ENCODE data around the gene PNMA5.

PNMA5 gene

DNA sequence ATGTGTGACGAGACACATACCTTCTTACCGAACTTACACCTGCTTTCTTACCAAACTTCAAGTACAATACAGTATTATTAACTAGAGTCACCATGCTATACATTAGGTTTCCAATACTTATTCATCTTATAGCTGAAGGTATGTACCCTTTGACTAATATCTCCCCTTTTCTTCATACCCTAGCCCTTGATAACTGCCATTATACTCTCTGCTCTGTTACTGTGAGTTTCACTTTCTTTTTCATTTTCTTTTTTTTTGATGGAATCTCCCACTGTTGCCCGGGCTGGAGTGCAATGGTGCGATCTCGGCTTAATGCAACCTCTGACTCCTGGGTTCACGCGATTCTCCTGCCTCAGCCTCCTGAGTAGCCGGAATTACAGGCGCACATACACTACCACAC lies 3.4 kb upstream of the PNMA5 start:
- H3K27me3 ChIP-seq (ENCODE audit: control insufficient read depth, low read length) = no peaks in the 10 kb centered on the region
- no peaks in the 10 kb centered on the region for H3K4me1 ChIP-seq (ENCODE audit: control insufficient read depth, low read length)
- H3K27ac ChIP-seq (ENCODE audit: low read depth, low read length) = no peak overlapping the region
- H3K9me3 ChIP-seq (ENCODE audit: control insufficient read depth, insufficient read depth, low read length) = no peaks in the 10 kb centered on the region
- no peaks in the 10 kb centered on the region for H3K79me2 ChIP-seq (ENCODE audit: control insufficient read depth, low read length)
- TF ChIP-seq, protein P1, sequence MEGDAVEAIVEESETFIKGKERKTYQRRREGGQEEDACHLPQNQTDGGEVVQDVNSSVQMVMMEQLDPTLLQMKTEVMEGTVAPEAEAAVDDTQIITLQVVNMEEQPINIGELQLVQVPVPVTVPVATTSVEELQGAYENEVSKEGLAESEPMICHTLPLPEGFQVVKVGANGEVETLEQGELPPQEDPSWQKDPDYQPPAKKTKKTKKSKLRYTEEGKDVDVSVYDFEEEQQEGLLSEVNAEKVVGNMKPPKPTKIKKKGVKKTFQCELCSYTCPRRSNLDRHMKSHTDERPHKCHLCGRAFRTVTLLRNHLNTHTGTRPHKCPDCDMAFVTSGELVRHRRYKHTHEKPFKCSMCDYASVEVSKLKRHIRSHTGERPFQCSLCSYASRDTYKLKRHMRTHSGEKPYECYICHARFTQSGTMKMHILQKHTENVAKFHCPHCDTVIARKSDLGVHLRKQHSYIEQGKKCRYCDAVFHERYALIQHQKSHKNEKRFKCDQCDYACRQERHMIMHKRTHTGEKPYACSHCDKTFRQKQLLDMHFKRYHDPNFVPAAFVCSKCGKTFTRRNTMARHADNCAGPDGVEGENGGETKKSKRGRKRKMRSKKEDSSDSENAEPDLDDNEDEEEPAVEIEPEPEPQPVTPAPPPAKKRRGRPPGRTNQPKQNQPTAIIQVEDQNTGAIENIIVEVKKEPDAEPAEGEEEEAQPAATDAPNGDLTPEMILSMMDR (IDR thresholded peaks at IDR 0.05; ENCODE audit: low read depth, low read length, poor library complexity, severe bottlenecking) = no peak
- no peak for TF ChIP-seq EZH2phosphoT487 (IDR thresholded peaks at IDR 0.05; ENCODE audit: borderline replicate concordance, low read length)
- no peak overlapping the region for H3K4me2 ChIP-seq (ENCODE audit: low read length)
- no peaks in the 10 kb centered on the region for H3K36me3 ChIP-seq (ENCODE audit: control insufficient read depth, low read length)
- H4K20me1 ChIP-seq (ENCODE audit: control insufficient read depth, insufficient read depth, low read depth, low read length) = no peaks in the 10 kb centered on the region
- no peak overlapping the region for H3K4me3 ChIP-seq (ENCODE audit: low read length)
- no peaks in the 10 kb centered on the region for H3F3A ChIP-seq (ENCODE audit: control insufficient read depth, insufficient read depth)
- H3K9me2 ChIP-seq (replicated peaks; ENCODE audit: control insufficient read depth, low read length) = no peaks in the 10 kb centered on the region

DNA sequence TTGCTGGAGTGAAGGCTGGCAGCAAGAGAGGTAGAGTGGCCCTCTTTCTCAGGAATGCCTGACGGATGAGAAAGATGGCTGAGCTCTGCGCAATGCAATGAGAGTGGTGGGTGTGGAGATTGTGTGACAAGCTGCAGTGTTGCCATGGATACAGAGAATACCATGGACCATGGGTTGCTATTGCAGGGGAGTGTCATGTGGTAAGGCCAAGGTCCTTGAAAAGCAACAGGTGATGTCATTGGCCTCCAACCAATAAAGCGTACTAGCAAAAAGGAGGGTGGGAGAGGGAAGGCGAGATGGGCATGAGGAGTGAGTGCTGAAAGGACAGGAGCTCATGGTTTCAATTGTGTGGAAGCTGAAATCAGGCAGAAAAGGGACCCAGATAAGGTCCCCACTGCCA lies 1.8 kb downstream of the PNMA5 start:
- H3K4me3 ChIP-seq (ENCODE audit: low read length) = no peak overlapping the region
- H3K27ac ChIP-seq (ENCODE audit: low read depth, low read length) = no peak overlapping the region
- no peaks in the 10 kb centered on the region for H3K9me2 ChIP-seq (replicated peaks; ENCODE audit: control insufficient read depth, low read length)
- H3K9me3 ChIP-seq (ENCODE audit: control insufficient read depth, insufficient read depth, low read length) = no peaks in the 10 kb centered on the region
- H3K79me2 ChIP-seq (ENCODE audit: control insufficient read depth, low read length) = no peaks in the 10 kb centered on the region
- H3F3A ChIP-seq (ENCODE audit: control insufficient read depth, insufficient read depth) = no peaks in the 10 kb centered on the region
- no peaks in the 10 kb centered on the region for H4K20me1 ChIP-seq (ENCODE audit: control insufficient read depth, insufficient read depth, low read depth, low read length)
- TF ChIP-seq, protein P1 (IDR thresholded peaks at IDR 0.05; ENCODE audit: low read depth, low read length, poor library complexity, severe bottlenecking) = no peak
- no peak for TF ChIP-seq EZH2phosphoT487 (IDR thresholded peaks at IDR 0.05; ENCODE audit: borderline replicate concordance, low read length)
- H3K4me2 ChIP-seq (ENCODE audit: low read length) = no peak overlapping the region
- no peaks in the 10 kb centered on the region for H3K36me3 ChIP-seq (ENCODE audit: control insufficient read depth, low read length)
- H3K27me3 ChIP-seq (ENCODE audit: control insufficient read depth, low read length) = no peaks in the 10 kb centered on the region
- peaks cover 17% of the 10 kb centered on the region for H3K4me1 ChIP-seq (ENCODE audit: control insufficient read depth, low read length)

DNA sequence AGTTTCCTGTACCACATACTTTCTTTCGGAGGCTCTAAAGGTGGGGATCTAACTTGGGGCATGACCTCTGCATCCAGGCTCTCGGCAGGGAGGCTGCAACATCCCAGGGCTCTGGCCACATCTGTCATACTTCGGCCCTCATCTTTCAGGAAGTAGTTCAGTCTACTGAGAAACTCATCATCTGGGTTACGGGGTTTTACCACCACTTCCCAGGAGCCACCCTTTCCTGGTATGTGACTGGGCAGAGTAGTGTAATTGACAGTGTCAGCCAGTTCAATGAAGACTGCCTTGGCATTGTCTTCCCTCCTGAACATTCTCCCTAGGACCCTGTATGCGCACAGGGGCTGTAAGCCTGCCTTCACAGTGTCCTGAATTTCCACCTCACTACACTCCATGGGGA lies 2.8 kb downstream of the PNMA5 start:
- no peak overlapping the region for H3K4me2 ChIP-seq (ENCODE audit: low read length)
- no peaks in the 10 kb centered on the region for H4K20me1 ChIP-seq (ENCODE audit: control insufficient read depth, insufficient read depth, low read depth, low read length)
- peaks cover 17% of the 10 kb centered on the region for H3K4me1 ChIP-seq (ENCODE audit: control insufficient read depth, low read length)
- no peak overlapping the region for H3K4me3 ChIP-seq (ENCODE audit: low read length)
- no peaks in the 10 kb centered on the region for H3K79me2 ChIP-seq (ENCODE audit: control insufficient read depth, low read length)
- H3K27ac ChIP-seq (ENCODE audit: low read depth, low read length) = no peak overlapping the region
- no peaks in the 10 kb centered on the region for H3K9me2 ChIP-seq (replicated peaks; ENCODE audit: control insufficient read depth, low read length)
- H3K9me3 ChIP-seq (ENCODE audit: control insufficient read depth, insufficient read depth, low read length) = no peaks in the 10 kb centered on the region
- no peaks in the 10 kb centered on the region for H3K27me3 ChIP-seq (ENCODE audit: control insufficient read depth, low read length)
- H3F3A ChIP-seq (ENCODE audit: control insufficient read depth, insufficient read depth) = no peaks in the 10 kb centered on the region
- TF ChIP-seq, protein P1 (IDR thresholded peaks at IDR 0.05; ENCODE audit: low read depth, low read length, poor library complexity, severe bottlenecking) = no peak
- no peak for TF ChIP-seq EZH2phosphoT487 (IDR thresholded peaks at IDR 0.05; ENCODE audit: borderline replicate concordance, low read length)
- no peaks in the 10 kb centered on the region for H3K36me3 ChIP-seq (ENCODE audit: control insufficient read depth, low read length)

DNA sequence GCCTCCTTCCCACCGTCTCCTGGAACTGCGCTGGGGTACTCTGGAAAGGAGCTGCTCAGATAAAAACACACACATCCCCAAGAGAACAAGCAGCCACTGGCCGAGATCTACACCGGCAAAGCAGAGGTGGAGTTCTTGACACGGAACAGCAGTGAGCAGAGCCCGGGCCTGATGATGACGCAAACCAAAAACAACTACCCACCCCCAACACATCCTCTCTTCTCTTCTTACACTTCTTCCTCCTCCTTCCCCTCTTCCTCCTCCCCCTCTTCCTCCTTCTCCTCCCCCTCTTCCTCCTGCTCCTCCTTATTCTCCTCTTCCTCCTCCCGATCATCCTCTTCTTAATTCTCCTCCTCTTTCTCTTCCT lies 4.6 kb downstream of the PNMA5 start:
- Histone ChIP-seq H4K20me1 (ENCODE audit: control insufficient read depth, insufficient read depth, low read depth, low read length) (no peaks in the 10 kb centered on the region), H3K79me2 (ENCODE audit: control insufficient read depth, low read length) (no peaks in the 10 kb centered on the region), H3K4me2 (ENCODE audit: low read length) (peak overlapping the region; percentile 63), H3K9me3 (ENCODE audit: control insufficient read depth, insufficient read depth, low read length) (no peaks in the 10 kb centered on the region), H3F3A (ENCODE audit: control insufficient read depth, insufficient read depth) (no peaks in the 10 kb centered on the region), H3K9me2 (replicated peaks; ENCODE audit: control insufficient read depth, low read length) (no peaks in the 10 kb centered on the region), H3K27me3 (ENCODE audit: control insufficient read depth, low read length) (no peaks in the 10 kb centered on the region), H3K4me1 (ENCODE audit: control insufficient read depth, low read length) (peaks cover 17% of the 10 kb centered on the region), H3K27ac (ENCODE audit: low read depth, low read length) (peak overlapping the region; percentile 34; the same call in 1 of the 2 replicates), H3K4me3 (ENCODE audit: low read length) (peak overlapping the region; percentile 65), H3K36me3 (ENCODE audit: control insufficient read depth, low read length) (no peaks in the 10 kb centered on the region)
- TF ChIP-seq EZH2phosphoT487 (IDR thresholded peaks at IDR 0.05; ENCODE audit: borderline replicate concordance, low read length) = no peak
- TF ChIP-seq, protein P1 (IDR thresholded peaks at IDR 0.05; ENCODE audit: low read depth, low read length, poor library complexity, severe bottlenecking) = no peak
